ENCODE measurements around the gene HIPK1. TPM values are rescaled to one million over a fixed set of nuclear protein-coding genes. Genes with fewer than 3 reads are reported as not detected.
"Not testable (repeated sequence)": the region's sequence is repeated elsewhere in the genome, so short reads cannot be mapped to it uniquely, and the experiment has no call there.

Gene HIPK1
- total RNA-seq, 4 donors from 2014 or later: 59.4 to 81.8 (median 69.7) TPM

GRCh38 chr1:114000406-114000805 is 71.3 kb downstream of the HIPK1 start:
- DNase-seq (ENCODE audit: low spot score in 2 of 2): no peak
- H3K9me3 ChIP-seq: no peaks in the 10 kb centered on the region
- no peaks in the 10 kb centered on the region for H3K27me3 ChIP-seq
- peaks cover 3% of the 10 kb centered on the region for H3K4me1 ChIP-seq
- TF ChIP-seq CTCF (IDR thresholded peaks at IDR 0.05) (no peak), POLR2AphosphoS5 (IDR thresholded peaks at IDR 0.05) (no peak), EP300 (IDR thresholded peaks at IDR 0.05) (no peak), POLR2A (IDR thresholded peaks at IDR 0.05) (no peak)
- no peak overlapping the region for H3K4me3 ChIP-seq
- H3K36me3 ChIP-seq: no peaks in the 10 kb centered on the region
- no peak overlapping the region for H3K27ac ChIP-seq

- Histone ChIP-seq H3K36me3 (no peaks in the 10 kb centered on the region), H3K27me3 (no peaks in the 10 kb centered on the region), H3K27ac (no peak overlapping the region), H3K4me3 (no peak overlapping the region), H3K4me1 (peaks cover 3% of the 10 kb centered on the region), H3K9me3 (no peaks in the 10 kb centered on the region)
- 51% methylated on average over 14 of the region's 15 CpGs for WGBS
- TF ChIP-seq CTCF (IDR thresholded peaks at IDR 0.05) (no peak), EP300 (IDR thresholded peaks at IDR 0.05) (no peak), POLR2AphosphoS5 (IDR thresholded peaks at IDR 0.05) (no peak), POLR2A (IDR thresholded peaks at IDR 0.05) (no peak)
- no peak for DNase-seq (ENCODE audit: low spot score in 2 of 2)
Measured at GRCh38 chr1:114002492-114003239, 73.5 kb downstream of the HIPK1 start.

- no peaks in the 10 kb centered on the region for H3K9me3 ChIP-seq
- no peak for DNase-seq (ENCODE audit: low spot score in 2 of 2)
- H3K27me3 ChIP-seq: no peaks in the 10 kb centered on the region
- 64% methylated on average over 5 of the region's 5 CpGs for WGBS
- H3K27ac ChIP-seq: no peak overlapping the region
- H3K36me3 ChIP-seq: no peaks in the 10 kb centered on the region
- no peak for TF ChIP-seq POLR2AphosphoS5 (IDR thresholded peaks at IDR 0.05)
- TF ChIP-seq CTCF (IDR thresholded peaks at IDR 0.05): no peak
- TF ChIP-seq EP300 (IDR thresholded peaks at IDR 0.05): no peak
- no peak overlapping the region for H3K4me3 ChIP-seq
- H3K4me1 ChIP-seq: peaks cover 3% of the 10 kb centered on the region
Measured at GRCh38 chr1:114003431-114003830, 74.3 kb downstream of the HIPK1 start.

DNA sequence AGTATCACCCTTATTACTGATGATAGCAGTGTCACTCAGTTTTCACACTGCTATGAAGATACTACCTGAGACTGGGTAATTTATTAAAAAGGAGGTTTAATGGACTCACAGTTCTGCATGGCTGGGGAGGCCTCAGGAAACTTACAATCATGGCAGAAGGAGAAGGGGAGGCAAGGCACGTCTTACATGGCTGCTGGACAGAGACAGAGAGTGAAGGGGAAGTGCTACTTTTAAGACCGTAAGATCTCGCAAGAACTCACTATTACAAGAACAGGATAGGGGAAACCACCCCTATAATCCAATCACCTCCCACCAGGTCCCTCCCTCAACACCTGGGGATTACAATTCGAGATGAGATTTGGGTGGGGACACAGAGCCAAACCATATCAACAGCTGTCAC is 77.7 kb downstream of the HIPK1 start:
- not testable (repeated sequence) for H3K27me3 ChIP-seq; DNase-seq (ENCODE audit: low spot score in 2 of 2); H3K27ac ChIP-seq; H3K9me3 ChIP-seq; H3K4me1 ChIP-seq; H3K4me3 ChIP-seq; H3K36me3 ChIP-seq
- WGBS: 87% methylated on average over 4 of the region's 4 CpGs

- 30% methylated on average over 2 of the region's 2 CpGs for WGBS
- no peaks in the 10 kb centered on the region for H3K27me3 ChIP-seq
- DNase-seq (ENCODE audit: low spot score in 2 of 2): no peak
- TF ChIP-seq POLR2A (IDR thresholded peaks at IDR 0.05) (no peak), CTCF (IDR thresholded peaks at IDR 0.05) (no peak), EP300 (IDR thresholded peaks at IDR 0.05) (no peak), POLR2AphosphoS5 (IDR thresholded peaks at IDR 0.05) (no peak)
- no peaks in the 10 kb centered on the region for H3K9me3 ChIP-seq
- no peaks in the 10 kb centered on the region for H3K36me3 ChIP-seq
- H3K27ac ChIP-seq: no peak overlapping the region
- no peaks in the 10 kb centered on the region for H3K4me1 ChIP-seq
- H3K4me3 ChIP-seq: no peak overlapping the region
Measured at GRCh38 chr1:114008480-114008941, 79.4 kb downstream of the HIPK1 start.

- H3K27me3 ChIP-seq: peaks cover under 1% of the 10 kb centered on the region
- no peaks in the 10 kb centered on the region for H3K4me1 ChIP-seq
- TF ChIP-seq POLR2AphosphoS5 (IDR thresholded peaks at IDR 0.05) (no peak), EP300 (IDR thresholded peaks at IDR 0.05) (no peak), POLR2A (IDR thresholded peaks at IDR 0.05) (no peak), CTCF (IDR thresholded peaks at IDR 0.05) (no peak)
Measured at GRCh38 chr1:114008993-114009392, 79.9 kb downstream of the HIPK1 start.

More at GRCh38 chr1:114008993-114009392, 79.9 kb downstream of the HIPK1 start:
- Histone ChIP-seq H3K4me3 (no peak overlapping the region), H3K27ac (no peak overlapping the region), H3K9me3 (no peaks in the 10 kb centered on the region), H3K36me3 (no peaks in the 10 kb centered on the region)
- no peak for DNase-seq (ENCODE audit: low spot score in 2 of 2)

Measured in suprapubic skin (tissue), 4 donors.